Measurements from ENCODE around the gene GNAZ. TPM values are rescaled to one million over a fixed set of nuclear protein-coding genes. Genes with fewer than 3 reads are reported as not detected.

GNAZ gene
- polyA plus RNA-seq, 3 donors from 2014 or later: 0.50 to 0.96 TPM; not detected in 1

- Mint-ChIP-seq H3K27me3 (ENCODE audit: low read depth in 3 of 3) (no peaks in the 10 kb centered on the region), H3K4me1 (peaks cover 2 to 7% of the 10 kb centered on the region in 2 donors), H3K36me3 (no peaks in the 10 kb centered on the region), H3K9me3 (no peaks in the 10 kb centered on the region), H3K4me3 (no peak overlapping the region), H3K27ac (peak overlapping the region in 1 of 6 donors; percentile 55)
- no peak for DNase-seq
Observed at GRCh38 chr22:23080613-23081290, 10.4 kb downstream of the GNAZ start.

- peaks cover 5 to 8% of the 10 kb centered on the region in 2 donors for H3K4me1 Mint-ChIP-seq
- no peak overlapping the region for H3K4me3 Mint-ChIP-seq
- H3K36me3 Mint-ChIP-seq: no peaks in the 10 kb centered on the region
- H3K27ac Mint-ChIP-seq: no peak overlapping the region
- no peaks in the 10 kb centered on the region for H3K9me3 Mint-ChIP-seq
- DNase-seq: no peak
- H3K27me3 Mint-ChIP-seq (ENCODE audit: low read depth in 3 of 3): no peaks in the 10 kb centered on the region
Observed at GRCh38 chr22:23082534-23083314, 12.4 kb downstream of the GNAZ start.

- Mint-ChIP-seq H3K27ac (no peak overlapping the region), H3K9me3 (no peaks in the 10 kb centered on the region), H3K4me3 (no peak overlapping the region), H3K27me3 (ENCODE audit: low read depth in 3 of 3) (no peaks in the 10 kb centered on the region), H3K4me1 (peaks cover 12 to 15% of the 10 kb centered on the region in 2 donors), H3K36me3 (no peaks in the 10 kb centered on the region)
- DNase-seq: no peak
Observed at GRCh38 chr22:23083315-23084021, 13.1 kb downstream of the GNAZ start.

- H3K4me1 Mint-ChIP-seq: peaks cover 19 to 22% of the 10 kb centered on the region in 2 donors
- no peak for DNase-seq
- no peak overlapping the region for H3K4me3 Mint-ChIP-seq
- H3K9me3 Mint-ChIP-seq: no peaks in the 10 kb centered on the region
- H3K36me3 Mint-ChIP-seq: no peaks in the 10 kb centered on the region
- peaks cover 0 to 3% (median 0%) of the 10 kb centered on the region in 3 donors for H3K27me3 Mint-ChIP-seq (ENCODE audit: low read depth in 3 of 3)
- H3K27ac Mint-ChIP-seq: peak overlapping the region in 1 of 6 donors; percentile 43
Observed at GRCh38 chr22:23084453-23085350, 14.4 kb downstream of the GNAZ start.

- Mint-ChIP-seq H3K27me3 (ENCODE audit: low read depth in 3 of 3) (peaks cover 0 to 3% (median 0%) of the 10 kb centered on the region in 3 donors), H3K36me3 (no peaks in the 10 kb centered on the region), H3K4me3 (no peak overlapping the region), H3K9me3 (no peaks in the 10 kb centered on the region), H3K27ac (peak overlapping the region in 1 of 6 donors; percentile 43), H3K4me1 (peaks cover 19 to 22% of the 10 kb centered on the region in 2 donors)
- no peak for DNase-seq
Observed at GRCh38 chr22:23085351-23085671, 15.0 kb downstream of the GNAZ start.

GRCh38 chr22:23085785-23086184 is 15.5 kb downstream of the GNAZ start:
- Mint-ChIP-seq H3K4me3 (no peak overlapping the region), H3K27me3 (ENCODE audit: low read depth in 3 of 3) (peaks cover 0 to 3% (median 0%) of the 10 kb centered on the region in 3 donors), H3K36me3 (no peaks in the 10 kb centered on the region), H3K9me3 (no peaks in the 10 kb centered on the region), H3K4me1 (peaks cover 19 to 22% of the 10 kb centered on the region in 2 donors), H3K27ac (no peak overlapping the region)
- DNase-seq: no peak

- H3K36me3 Mint-ChIP-seq: no peaks in the 10 kb centered on the region
- peaks cover 19 to 22% of the 10 kb centered on the region in 2 donors for H3K4me1 Mint-ChIP-seq
- DNase-seq: no peak
- H3K27ac Mint-ChIP-seq: no peak overlapping the region
- peaks cover 0 to 3% (median 0%) of the 10 kb centered on the region in 3 donors for H3K27me3 Mint-ChIP-seq (ENCODE audit: low read depth in 3 of 3)
- no peaks in the 10 kb centered on the region for H3K9me3 Mint-ChIP-seq
- no peak overlapping the region for H3K4me3 Mint-ChIP-seq
Observed at GRCh38 chr22:23086263-23086662, 15.9 kb downstream of the GNAZ start.

- Mint-ChIP-seq H3K4me1 (peaks cover 19 to 22% of the 10 kb centered on the region in 2 donors), H3K36me3 (no peaks in the 10 kb centered on the region), H3K27me3 (ENCODE audit: low read depth in 3 of 3) (peaks cover 0 to 3% (median 0%) of the 10 kb centered on the region in 3 donors), H3K4me3 (no peak overlapping the region), H3K27ac (no peak overlapping the region), H3K9me3 (no peaks in the 10 kb centered on the region)
- no peak for DNase-seq
Observed at GRCh38 chr22:23086787-23087186, 16.5 kb downstream of the GNAZ start.

GRCh38 chr22:23088199-23088604 is 17.9 kb downstream of the GNAZ start:
- H3K4me3 Mint-ChIP-seq: no peak overlapping the region
- peaks cover 0 to 3% (median 0%) of the 10 kb centered on the region in 3 donors for H3K27me3 Mint-ChIP-seq (ENCODE audit: low read depth in 3 of 3)
- H3K36me3 Mint-ChIP-seq: no peaks in the 10 kb centered on the region
- peak in 2 of 3 donors; percentile 18 to 35 for DNase-seq
- H3K9me3 Mint-ChIP-seq: no peaks in the 10 kb centered on the region
- peaks cover 19 to 22% of the 10 kb centered on the region in 2 donors for H3K4me1 Mint-ChIP-seq
- H3K27ac Mint-ChIP-seq: peak overlapping the region in 1 of 6 donors; percentile 18

GRCh38 chr22:23089010-23089409 is 18.7 kb downstream of the GNAZ start:
- Mint-ChIP-seq H3K27ac (no peak overlapping the region), H3K27me3 (ENCODE audit: low read depth in 3 of 3) (peaks cover 0 to 3% (median 1%) of the 10 kb centered on the region in 3 donors), H3K36me3 (no peaks in the 10 kb centered on the region), H3K4me1 (peaks cover 19 to 22% of the 10 kb centered on the region in 2 donors), H3K9me3 (no peaks in the 10 kb centered on the region), H3K4me3 (no peak overlapping the region)
- DNase-seq: no peak

- Mint-ChIP-seq H3K27me3 (ENCODE audit: low read depth in 3 of 3) (peaks cover 0 to 3% (median 1%) of the 10 kb centered on the region in 3 donors), H3K36me3 (no peaks in the 10 kb centered on the region), H3K4me1 (peaks cover 19 to 22% of the 10 kb centered on the region in 2 donors), H3K4me3 (no peak overlapping the region), H3K9me3 (no peaks in the 10 kb centered on the region), H3K27ac (no peak overlapping the region)
- DNase-seq: no peak
Observed at GRCh38 chr22:23089633-23090456, 19.5 kb downstream of the GNAZ start.

GRCh38 chr22:23090457-23090835 is 20.1 kb downstream of the GNAZ start:
- H3K36me3 Mint-ChIP-seq: no peaks in the 10 kb centered on the region

More at GRCh38 chr22:23090457-23090835, 20.1 kb downstream of the GNAZ start:
- Mint-ChIP-seq H3K4me1 (peaks cover 19 to 22% of the 10 kb centered on the region in 2 donors), H3K9me3 (no peaks in the 10 kb centered on the region), H3K27ac (no peak overlapping the region), H3K4me3 (no peak overlapping the region), H3K27me3 (ENCODE audit: low read depth in 3 of 3) (peaks cover 0 to 3% (median 1%) of the 10 kb centered on the region in 3 donors)
- DNase-seq: no peak

Measured in immature natural killer cell (primary cell).